Panc1 (cell line): Measurements from ENCODE around the gene UNC45B. TPM values are rescaled to one million over a fixed set of nuclear protein-coding genes. Genes with fewer than 3 reads are reported as not detected.
"Not testable (repeated sequence)": the region's sequence is repeated elsewhere in the genome, so short reads cannot be mapped to it uniquely, and the experiment has no call there.

Experiments
- ATAC-seq: fragments of 200-7000 bp; cut with Tn5 transposase; 2 replicates; pipeline ENCODE4 v1.9.1; 2020; ENCODE audit warnings: mild to moderate bottlenecking, moderate library complexity
- BruUV-seq: library from RNA; stranded (reverse); fragments of 400-500 nt; replicated peaks from 2 replicates; lab custom pipeline; 2021; lab: Mats Ljungman, UMichigan
- CTCF ChIA-PET: fragments of 300-600 bp; sonication (Branson Sonifier 250); formaldehyde crosslinking; loops from one replicate; lab custom pipeline; 2022; ENCODE audit warnings: antibody characterized with exemption; lab: Charles Lee
- POLR2A ChIA-PET: fragments of 300-600 bp; sonication (Branson Sonifier 250); formaldehyde crosslinking; loops from one replicate; lab custom pipeline; 2022; ENCODE audit warnings: antibody characterized with exemption; lab: Charles Lee
- DNase-seq: peaks from one replicate; pipeline ENCODE4 v3.0.0-alpha.2; 2010; ENCODE audit warnings: low read depth, low spot score
- H3K27ac ChIP-seq: 2 replicates; pipeline ENCODE4 v1.5.1; 2011; ENCODE audit warnings: mild to moderate bottlenecking, low read length, inconsistent platforms
- H3K27me3 ChIP-seq: fragments of 200-500 bp; sonication (Bioruptor generic); 2 replicates; pipeline ENCODE4 v1.6.0; 2014; ENCODE audit warnings: low read length, inconsistent platforms; ENCODE audit not compliant: control insufficient read depth, insufficient read depth
- H3K36me3 ChIP-seq: fragments of 200-500 bp; sonication (Bioruptor generic); 2 replicates; pipeline ENCODE4 v1.5.1; 2014; ENCODE audit warnings: inconsistent platforms, mild to moderate bottlenecking, low read length, moderate library complexity; ENCODE audit not compliant: control insufficient read depth, insufficient read depth
- H3K4me1 ChIP-seq: 2 replicates; pipeline ENCODE4 v1.5.1; 2011; ENCODE audit warnings: inconsistent platforms, mild to moderate bottlenecking, low read length, moderate library complexity; ENCODE audit not compliant: control insufficient read depth, insufficient read depth
- H3K4me3 ChIP-seq, 2 experiments: 2 replicates each; pipeline ENCODE4 v1.5.1; 2011 to 2012; ENCODE audit warnings: low read depth in 2 of 2, low read length in 2 of 2, mild to moderate bottlenecking in 2 of 2, inconsistent platforms in 1 of 2, moderate library complexity in 1 of 2
- H3K9me3 ChIP-seq: fragments of 200-500 bp; sonication (Bioruptor generic); 2 replicates; pipeline ENCODE4 v1.5.1; 2014; ENCODE audit warnings: low read depth, mild to moderate bottlenecking, inconsistent platforms, low read length, moderate library complexity; ENCODE audit not compliant: control insufficient read depth, insufficient read depth
- CTCF ChIP-seq: fragments of 450-650 bp; IDR thresholded peaks from 2 replicates; pipeline ENCODE4 v1.5.1; 2017; ENCODE audit warnings: mild to moderate bottlenecking
- POLR2AphosphoS5 ChIP-seq: IDR thresholded peaks from 2 replicates; pipeline ENCODE4 v1.6.1; 2012; ENCODE audit warnings: mild to moderate bottlenecking, low read depth, low read length, moderate library complexity
- REST ChIP-seq, 2 experiments: IDR thresholded peaks; 2 replicates each; pipeline ENCODE4 v1.6.1; 2011 to 2012; ENCODE audit warnings: low read depth in 2 of 2, control low read depth in 1 of 2, low read length in 1 of 2, mild to moderate bottlenecking in 1 of 2, moderate library complexity in 1 of 2; ENCODE audit not compliant: insufficient read depth in 1 of 2
- SIN3A ChIP-seq: IDR thresholded peaks from 2 replicates; pipeline ENCODE4 v1.6.1; 2012; ENCODE audit warnings: low read depth, mild to moderate bottlenecking, low read length, moderate library complexity, borderline replicate concordance; ENCODE audit not compliant: insufficient read depth
- TCF7L2 ChIP-seq: IDR thresholded peaks from 2 replicates; pipeline ENCODE4 v1.6.1; 2011; ENCODE audit warnings: mild to moderate bottlenecking, low read depth, low read length, inconsistent platforms
- in situ Hi-C: cut with HindIII; loops from 2 replicates; pipeline ENCODE4 v1.10.0; 2016; ENCODE audit warnings: low sequenced_read_pairs, low pct_unique_long_range_greater_than_20kb
- intact Hi-C: fragments of 100-400 bp; cut with micrococcal nuclease; formaldehyde crosslinking; loops from one replicate; pipeline ENCODE4 v1.10.0; 2022; ENCODE audit not compliant: unreplicated experiment
- total RNA-seq: library from RNA; stranded (reverse); gene quantifications from one replicate; pipeline ENCODE4 v1.2.1, GENCODE V29; 2021; ENCODE audit not compliant: unreplicated experiment

Gene UNC45B
- total RNA-seq, 1 experiment from 2014 or later, result not detected

GRCh38 chr17:35151080-35151479 lies 3.5 kb downstream of the UNC45B start:
- H3K9me3 ChIP-seq, DNase-seq, H3K4me3 ChIP-seq, POLR2A ChIA-PET, H3K36me3 ChIP-seq, CTCF ChIA-PET, H3K27ac ChIP-seq, H3K27me3 ChIP-seq, in situ Hi-C loops, BruUV-seq, H3K4me1 ChIP-seq, ATAC-seq: not testable (repeated sequence)
- intact Hi-C loops, result loop anchor here (10.0 kb wide), 1 partner anchor 64 kb away; no protein-coding TSS in a partner anchor

- ChIA-PET POLR2A (no interaction called here), CTCF (no interaction called here)
- Histone ChIP-seq H3K36me3 (no peaks in the 10 kb centered on the region), H3K4me1 (no peaks in the 10 kb centered on the region), H3K4me3 (no peak overlapping the region), H3K9me3 (no peaks in the 10 kb centered on the region), H3K27me3 (peaks cover 8% of the 10 kb centered on the region; the same call in 1 of the 2 replicates), H3K27ac (no peak overlapping the region)
- ATAC-seq (no peak), DNase-seq (no peak)
- no TSS peak for BruUV-seq
- in situ Hi-C loops (no loop called here), intact Hi-C loops (loop anchor here (10.0 kb wide), 1 partner anchor 62 kb away; no protein-coding TSS in a partner anchor)
- TF ChIP-seq REST (IDR thresholded peaks at IDR 0.05; ENCODE audit: insufficient read depth in 1 of 2, low read depth in 2 of 2, low read length in 1 of 2) (no peak), SIN3A (no peak), CTCF (no peak), TCF7L2 (no peak), POLR2AphosphoS5 (no peak)
Measured at GRCh38 chr17:35152421-35153140, 5.0 kb downstream of the UNC45B start.
